GM23248 (cell line): ENCODE data around the gene AP3B1. TPM values are rescaled to one million over a fixed set of nuclear protein-coding genes. Genes with fewer than 3 reads are reported as not detected.

ENCODE experiments used
- DNase-seq: peaks from one replicate; pipeline ENCODE4 v3.0.0-alpha.2; 2015
- H2AFZ ChIP-seq: fragments of 200-600 bp; sonication (generic); 2 replicates; pipeline ENCODE4 v1.6.1; 2016; ENCODE audit warnings: antibody characterized with exemption
- H3F3A ChIP-seq: fragments of 200-600 bp; sonication (generic); 2 replicates; pipeline ENCODE4 v1.6.1; 2016; ENCODE audit warnings: mild to moderate bottlenecking, antibody characterized with exemption, mixed run types; ENCODE audit not compliant: insufficient read depth
- H3K27ac ChIP-seq: fragments of 200-600 bp; sonication (generic); 2 replicates; pipeline ENCODE4 v1.5.1; 2016; ENCODE audit warnings: mild to moderate bottlenecking
- H3K27me3 ChIP-seq: fragments of 200-600 bp; sonication (generic); replicated peaks from 2 replicates; pipeline ENCODE4 v1.6.1; 2016; ENCODE audit warnings: mild to moderate bottlenecking; ENCODE audit not compliant: insufficient read depth
- H3K36me3 ChIP-seq: fragments of 200-600 bp; sonication (generic); 2 replicates; pipeline ENCODE4 v1.6.1; 2016; ENCODE audit warnings: low read depth, mild to moderate bottlenecking
- H3K4me1 ChIP-seq: fragments of 200-600 bp; sonication (generic); 2 replicates; pipeline ENCODE4 v1.6.1; 2016; ENCODE audit warnings: mild to moderate bottlenecking; ENCODE audit not compliant: insufficient read depth
- H3K4me2 ChIP-seq: fragments of 200-600 bp; sonication (generic); one replicate; pipeline ENCODE4 v1.6.1; 2016; ENCODE audit warnings: mild to moderate bottlenecking; ENCODE audit not compliant: unreplicated experiment
- H3K4me3 ChIP-seq: fragments of 200-600 bp; sonication (generic); 2 replicates; pipeline ENCODE4 v1.5.1; 2016; ENCODE audit warnings: mild to moderate bottlenecking
- H3K79me2 ChIP-seq: fragments of 200-600 bp; sonication (generic); 2 replicates; pipeline ENCODE4 v1.6.1; 2016; ENCODE audit warnings: mild to moderate bottlenecking; ENCODE audit not compliant: insufficient read depth
- H3K9ac ChIP-seq: fragments of 200-600 bp; sonication (generic); 2 replicates; pipeline ENCODE4 v1.6.1; 2016; ENCODE audit warnings: mild to moderate bottlenecking
- H3K9me2 ChIP-seq: fragments of 200-600 bp; sonication (generic); 2 replicates; pipeline ENCODE4 v1.6.1; 2016; ENCODE audit warnings: mixed run types, mild to moderate bottlenecking, moderate library complexity; ENCODE audit not compliant: insufficient read depth
- H3K9me3 ChIP-seq: fragments of 200-600 bp; sonication (generic); one replicate; pipeline ENCODE4 v1.6.1; 2017; ENCODE audit warnings: low read depth
- H4K20me1 ChIP-seq: fragments of 200-600 bp; sonication (generic); 2 replicates; pipeline ENCODE4 v1.6.0; 2016; ENCODE audit not compliant: insufficient read depth
- EZH2 ChIP-seq: fragments of 200-600 bp; sonication (generic); IDR thresholded peaks from 2 replicates; pipeline ENCODE4 v1.6.1; 2018; ENCODE audit warnings: antibody characterized with exemption, mild to moderate bottlenecking; ENCODE audit not compliant: insufficient read depth, poor library complexity, severe bottlenecking
- EZH2phosphoT487 ChIP-seq: fragments of 200-600 bp; sonication (generic); IDR thresholded peaks from 2 replicates; pipeline ENCODE4 v1.6.1; 2018; ENCODE audit warnings: antibody characterized with exemption, moderate library complexity, mild to moderate bottlenecking, low read depth; ENCODE audit not compliant: insufficient read depth
- WGBS, 2 experiments: methylation state at CpG; one replicate each; pipeline ENCODE4 v1.1.6; 2015 to 2017; ENCODE audit warnings: low lambda C conversion rate in 2 of 2, low coverage in 1 of 2; ENCODE audit errors: missing lambda C conversion rate in 2 of 2; 5-methylcytosine and 5-hydroxymethylcytosine counted together
- in situ Hi-C: fragments of 300-500 bp; cut with MboI; formaldehyde crosslinking; loops from 2 replicates; pipeline ENCODE4 v1.15.0; 2020
- polyA plus RNA-seq: library from polyadenylated mRNA; unstranded; fragments of >200 nt; fragmentation: Nextera tagmentation; extraction: Ambion mirVana; gene quantifications from 2 replicates; pipeline ENCODE4 v1.2.1, GENCODE V29; 2016
- total RNA-seq: library from RNA; depleted of rRNA; stranded (reverse); fragments of >200 nt; shearing (Covaris generic); gene quantifications from 2 replicates; pipeline ENCODE4 v1.2.3, GENCODE V29; 2014

The AP3B1 gene
- total and polyA plus RNA-seq, 2 experiments from 2014 or later: 40.3 to 49.7 TPM

DNA sequence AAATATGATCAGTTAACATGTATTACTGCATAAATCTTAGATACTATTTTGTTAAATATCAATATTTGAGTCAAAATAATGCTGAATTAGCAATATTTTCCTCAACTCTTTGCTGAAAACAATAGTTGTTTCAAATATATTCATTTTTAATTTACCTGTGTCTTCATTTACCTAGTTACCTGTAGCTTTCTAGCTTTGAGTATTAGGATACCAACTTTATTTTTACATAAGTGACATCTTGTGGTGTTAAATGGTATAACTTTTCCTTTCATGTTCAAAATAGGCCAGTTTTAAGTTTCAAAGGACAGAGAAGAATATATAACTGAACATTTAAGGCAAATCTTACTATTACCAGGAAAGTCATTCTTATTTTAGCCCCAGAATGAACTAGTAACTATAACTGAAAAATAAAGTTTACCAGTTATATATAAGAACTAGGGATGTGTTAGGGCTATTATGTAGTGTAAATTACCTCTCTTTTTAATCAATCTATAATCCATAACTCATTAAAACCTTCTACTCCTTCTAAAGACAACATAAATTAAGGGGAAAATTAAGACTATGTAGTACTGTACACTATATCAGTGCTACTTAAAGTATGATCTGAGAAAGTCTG, 25.3 kb downstream of the AP3B1 start:
- Histone ChIP-seq H4K20me1 (peaks cover 14% of the 10 kb centered on the region; the same call in 1 of the 2 replicates), H3K27ac (no peak overlapping the region), H3K9me3 (no peaks in the 10 kb centered on the region), H3K9ac (no peak overlapping the region), H3K4me3 (no peak overlapping the region), H3F3A (no peaks in the 10 kb centered on the region), H3K9me2 (no peaks in the 10 kb centered on the region), H2AFZ (no peak overlapping the region), H3K27me3 (no peaks in the 10 kb centered on the region), H3K4me1 (0 out of 2 replicates have a peak, but pooled peaks cover 8% of the 10 kb centered on the region), H3K4me2 (no peak overlapping the region), H3K79me2 (peaks cover 90% of the 10 kb centered on the region), H3K36me3 (peaks cover 16% of the 10 kb centered on the region)
- TF ChIP-seq EZH2phosphoT487 (no peak), EZH2 (no peak)
- peak; percentile 39 for DNase-seq
- in situ Hi-C loops: no loop called here

DNA sequence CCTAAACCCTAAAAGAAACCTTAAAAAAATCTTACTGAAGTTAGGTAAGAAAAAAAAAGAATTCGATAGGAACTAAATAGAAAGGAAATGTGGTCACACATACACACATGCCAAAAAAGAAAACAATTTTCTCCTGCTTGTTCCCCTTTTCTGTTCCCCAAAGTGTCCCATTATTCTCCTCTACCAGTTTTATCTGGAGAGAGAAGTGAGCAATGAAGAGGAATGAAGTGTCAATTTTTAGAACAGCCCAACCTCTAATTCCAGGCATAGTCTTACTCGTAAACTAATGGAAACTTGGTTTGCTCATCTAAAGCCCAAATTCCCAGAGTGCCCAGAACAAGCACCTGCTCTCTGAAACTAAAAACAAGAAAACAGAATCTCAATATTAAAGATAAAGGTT, 26.1 kb downstream of the AP3B1 start:
- no peaks in the 10 kb centered on the region for H3K27me3 ChIP-seq
- in situ Hi-C loops: no loop called here
- peak; percentile 6 for DNase-seq
- no peaks in the 10 kb centered on the region for H3F3A ChIP-seq
- H3K4me2 ChIP-seq: no peak overlapping the region
- H3K9ac ChIP-seq: peak overlapping the region; percentile 11; the same call in 1 of the 2 replicates
- H3K79me2 ChIP-seq: peaks cover 87% of the 10 kb centered on the region
- H2AFZ ChIP-seq: no peak overlapping the region
- peaks cover 9% of the 10 kb centered on the region; the same call in 1 of the 2 replicates for H4K20me1 ChIP-seq
- no peaks in the 10 kb centered on the region for H3K9me2 ChIP-seq
- H3K36me3 ChIP-seq: peaks cover 19% of the 10 kb centered on the region
- no peak overlapping the region for H3K4me3 ChIP-seq
- TF ChIP-seq EZH2 (no peak), EZH2phosphoT487 (no peak)
- H3K9me3 ChIP-seq: no peaks in the 10 kb centered on the region
- 57 to 64% methylated on average over 2 of the region's 2 CpGs for WGBS, 2 experiments
- no peak overlapping the region for H3K27ac ChIP-seq
- H3K4me1 ChIP-seq: 0 out of 2 replicates have a peak, but pooled peaks cover 8% of the 10 kb centered on the region

DNA sequence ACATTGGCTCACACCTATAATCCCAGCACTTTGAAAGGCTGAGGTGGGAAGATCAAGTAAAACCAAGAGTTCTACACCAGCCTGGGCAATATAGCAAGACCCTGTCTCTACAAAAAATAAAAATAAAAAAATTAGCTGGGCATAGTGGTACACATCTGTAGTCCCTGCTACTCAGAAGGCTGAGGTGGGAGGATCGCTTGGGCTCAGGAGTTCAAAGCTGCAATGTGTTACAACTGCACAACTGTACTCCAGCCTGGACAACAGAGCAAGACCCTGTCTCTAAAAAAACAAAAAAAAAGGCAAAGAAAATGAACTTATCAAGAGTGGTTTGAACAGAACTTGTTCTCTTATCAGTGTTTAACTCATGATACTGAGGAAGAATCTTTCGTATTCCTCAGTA, 29.3 kb downstream of the AP3B1 start:
- no peaks in the 10 kb centered on the region for H3F3A ChIP-seq
- H3K36me3 ChIP-seq: peaks cover 21% of the 10 kb centered on the region
- no peak overlapping the region for H3K4me2 ChIP-seq
- H3K79me2 ChIP-seq: peaks cover 81% of the 10 kb centered on the region
- 93 to 95% methylated on average over 2 of the region's 2 CpGs for WGBS, 2 experiments
- 0 out of 2 replicates have a peak, but pooled peaks cover 8% of the 10 kb centered on the region for H3K4me1 ChIP-seq
- H3K9me2 ChIP-seq: no peaks in the 10 kb centered on the region
- H4K20me1 ChIP-seq: peaks cover 9% of the 10 kb centered on the region; the same call in 1 of the 2 replicates
- H3K27me3 ChIP-seq: no peaks in the 10 kb centered on the region
- TF ChIP-seq EZH2phosphoT487 (no peak), EZH2 (no peak)
- in situ Hi-C loops: no loop called here
- no peak overlapping the region for H2AFZ ChIP-seq
- no peaks in the 10 kb centered on the region for H3K9me3 ChIP-seq
- H3K9ac ChIP-seq: no peak overlapping the region
- no peak overlapping the region for H3K27ac ChIP-seq
- no peak overlapping the region for H3K4me3 ChIP-seq
- DNase-seq: no peak

DNA sequence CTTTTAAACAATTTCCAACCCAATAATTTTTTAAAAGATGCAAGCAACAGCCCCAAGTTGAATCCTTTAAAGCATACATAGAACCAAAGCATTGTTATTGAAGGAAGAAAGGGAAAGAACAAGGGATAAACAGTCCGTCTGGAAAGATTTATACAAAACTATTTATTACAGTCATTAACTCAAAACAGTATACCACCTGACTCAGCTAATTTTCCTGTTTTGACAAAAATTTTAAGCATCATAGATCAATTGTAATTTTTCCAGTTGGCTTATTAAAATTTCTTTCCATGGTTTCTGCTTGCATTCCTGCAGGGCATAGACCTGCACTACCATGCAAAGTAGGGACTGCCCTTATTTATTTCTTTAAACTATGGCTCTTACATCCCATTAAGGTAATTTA, 29.9 kb downstream of the AP3B1 start:
- no peak for TF ChIP-seq EZH2
- TF ChIP-seq EZH2phosphoT487: no peak
- no peaks in the 10 kb centered on the region for H3K9me3 ChIP-seq
- H3K79me2 ChIP-seq: peaks cover 80% of the 10 kb centered on the region
- H3K36me3 ChIP-seq: peaks cover 22% of the 10 kb centered on the region
- H3K4me1 ChIP-seq: 0 out of 2 replicates have a peak, but pooled peaks cover 8% of the 10 kb centered on the region
- in situ Hi-C loops: no loop called here
- no peak overlapping the region for H2AFZ ChIP-seq
- DNase-seq: no peak
- H4K20me1 ChIP-seq: peaks cover 9% of the 10 kb centered on the region; the same call in 1 of the 2 replicates
- no peak overlapping the region for H3K9ac ChIP-seq
- no peak overlapping the region for H3K4me3 ChIP-seq
- no peaks in the 10 kb centered on the region for H3K9me2 ChIP-seq
- H3K4me2 ChIP-seq: no peak overlapping the region
- 91 to 96% methylated on average over 1 of the region's 1 CpG for WGBS, 2 experiments
- no peaks in the 10 kb centered on the region for H3F3A ChIP-seq
- no peaks in the 10 kb centered on the region for H3K27me3 ChIP-seq
- no peak overlapping the region for H3K27ac ChIP-seq

DNA sequence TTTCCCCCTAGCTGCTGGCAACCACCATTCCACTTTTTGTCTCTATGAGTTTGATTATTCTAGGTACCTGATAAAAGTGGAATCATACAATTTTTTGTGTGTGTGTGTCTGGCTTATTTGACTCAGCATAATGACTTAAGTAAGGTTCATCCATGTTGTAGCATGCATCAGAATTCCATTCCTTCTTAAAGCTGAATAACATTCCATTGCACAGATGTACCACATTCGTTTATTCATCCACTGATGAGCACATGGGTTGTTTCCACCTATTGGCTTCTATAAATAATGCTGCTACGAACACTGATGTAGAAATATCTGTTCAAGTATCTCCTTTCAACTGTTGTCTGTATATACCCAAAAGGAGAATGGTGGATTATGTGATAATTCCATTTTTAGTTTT, 33.7 kb downstream of the AP3B1 start:
- Histone ChIP-seq H3F3A (no peaks in the 10 kb centered on the region), H3K36me3 (peaks cover 15% of the 10 kb centered on the region; the same call in 1 of the 2 replicates), H3K79me2 (peaks cover 82% of the 10 kb centered on the region), H3K27me3 (no peaks in the 10 kb centered on the region), H3K27ac (no peak overlapping the region), H3K4me1 (no peaks in the 10 kb centered on the region), H3K9me3 (no peaks in the 10 kb centered on the region), H3K9ac (no peak overlapping the region), H3K9me2 (no peaks in the 10 kb centered on the region), H4K20me1 (0 out of 2 replicates have a peak, but pooled peaks cover 5% of the 10 kb centered on the region), H2AFZ (no peak overlapping the region), H3K4me3 (no peak overlapping the region), H3K4me2 (no peak overlapping the region)
- DNase-seq: no peak
- no peak for TF ChIP-seq EZH2
- TF ChIP-seq EZH2phosphoT487: no peak
- WGBS, 2 experiments: 95% methylated on average over 2 of the region's 2 CpGs
- in situ Hi-C loops: no loop called here
